ENCODE data around the gene RAB38. TPM values are rescaled to one million over a fixed set of nuclear protein-coding genes. Genes with fewer than 3 reads are reported as not detected.

The RAB38 gene
- total and polyA plus RNA-seq, 10 of the 15 experiments (the other 5 are each of a cell fraction or from before 2014, with no cell fraction given): 8.4 to 30.5 (median 11.7) TPM

DNA sequence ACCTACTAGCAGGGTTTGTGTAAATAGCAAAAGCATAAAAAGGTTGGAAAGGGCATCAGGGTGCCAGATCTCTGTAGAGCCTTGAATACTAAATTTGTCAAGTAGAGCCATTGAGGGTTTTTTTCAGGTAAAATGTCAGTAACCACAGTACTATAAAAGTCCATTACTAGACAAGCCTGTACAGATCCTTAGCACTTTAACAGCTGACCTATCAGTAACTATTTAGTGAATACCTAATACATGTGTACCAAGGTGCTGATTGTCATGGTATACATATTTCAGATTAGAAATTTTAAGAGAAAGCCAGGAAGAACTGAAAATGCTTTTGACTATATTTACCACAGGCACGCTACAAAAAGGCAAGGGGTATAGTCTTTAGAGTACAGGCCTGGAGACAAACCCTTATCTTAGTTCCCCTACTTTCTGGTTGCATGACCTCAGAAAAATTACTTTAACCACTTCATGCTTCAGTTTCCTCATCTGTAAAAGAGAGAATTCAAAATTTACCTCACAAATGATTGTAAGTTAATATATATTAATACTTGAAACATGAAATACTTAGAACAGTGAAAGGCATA, 57.9 kb downstream of the RAB38 start (continued):
- TF ChIP-seq RUNX3 (IDR thresholded peaks at IDR 0.05; ENCODE audit: low read length) (peak; percentile 67), PAX5 (IDR thresholded peaks at IDR 0.05; ENCODE audit: borderline replicate concordance, low read depth, low read length) (0 out of 2 replicates have a peak, but pooled peaks have one; percentile 11)
- TF ChIP-seq, protein P1, sequence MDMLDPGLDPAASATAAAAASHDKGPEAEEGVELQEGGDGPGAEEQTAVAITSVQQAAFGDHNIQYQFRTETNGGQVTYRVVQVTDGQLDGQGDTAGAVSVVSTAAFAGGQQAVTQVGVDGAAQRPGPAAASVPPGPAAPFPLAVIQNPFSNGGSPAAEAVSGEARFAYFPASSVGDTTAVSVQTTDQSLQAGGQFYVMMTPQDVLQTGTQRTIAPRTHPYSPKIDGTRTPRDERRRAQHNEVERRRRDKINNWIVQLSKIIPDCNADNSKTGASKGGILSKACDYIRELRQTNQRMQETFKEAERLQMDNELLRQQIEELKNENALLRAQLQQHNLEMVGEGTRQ (IDR thresholded peaks at IDR 0.05; ENCODE audit: borderline replicate concordance, low read depth, low read length): no peak
- TF ChIP-seq, protein P2, sequence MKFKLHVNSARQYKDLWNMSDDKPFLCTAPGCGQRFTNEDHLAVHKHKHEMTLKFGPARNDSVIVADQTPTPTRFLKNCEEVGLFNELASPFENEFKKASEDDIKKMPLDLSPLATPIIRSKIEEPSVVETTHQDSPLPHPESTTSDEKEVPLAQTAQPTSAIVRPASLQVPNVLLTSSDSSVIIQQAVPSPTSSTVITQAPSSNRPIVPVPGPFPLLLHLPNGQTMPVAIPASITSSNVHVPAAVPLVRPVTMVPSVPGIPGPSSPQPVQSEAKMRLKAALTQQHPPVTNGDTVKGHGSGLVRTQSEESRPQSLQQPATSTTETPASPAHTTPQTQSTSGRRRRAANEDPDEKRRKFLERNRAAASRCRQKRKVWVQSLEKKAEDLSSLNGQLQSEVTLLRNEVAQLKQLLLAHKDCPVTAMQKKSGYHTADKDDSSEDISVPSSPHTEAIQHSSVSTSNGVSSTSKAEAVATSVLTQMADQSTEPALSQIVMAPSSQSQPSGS (IDR thresholded peaks at IDR 0.05; ENCODE audit: low read length): 0 out of 2 replicates have a peak, but pooled peaks have one; percentile 21

DNA sequence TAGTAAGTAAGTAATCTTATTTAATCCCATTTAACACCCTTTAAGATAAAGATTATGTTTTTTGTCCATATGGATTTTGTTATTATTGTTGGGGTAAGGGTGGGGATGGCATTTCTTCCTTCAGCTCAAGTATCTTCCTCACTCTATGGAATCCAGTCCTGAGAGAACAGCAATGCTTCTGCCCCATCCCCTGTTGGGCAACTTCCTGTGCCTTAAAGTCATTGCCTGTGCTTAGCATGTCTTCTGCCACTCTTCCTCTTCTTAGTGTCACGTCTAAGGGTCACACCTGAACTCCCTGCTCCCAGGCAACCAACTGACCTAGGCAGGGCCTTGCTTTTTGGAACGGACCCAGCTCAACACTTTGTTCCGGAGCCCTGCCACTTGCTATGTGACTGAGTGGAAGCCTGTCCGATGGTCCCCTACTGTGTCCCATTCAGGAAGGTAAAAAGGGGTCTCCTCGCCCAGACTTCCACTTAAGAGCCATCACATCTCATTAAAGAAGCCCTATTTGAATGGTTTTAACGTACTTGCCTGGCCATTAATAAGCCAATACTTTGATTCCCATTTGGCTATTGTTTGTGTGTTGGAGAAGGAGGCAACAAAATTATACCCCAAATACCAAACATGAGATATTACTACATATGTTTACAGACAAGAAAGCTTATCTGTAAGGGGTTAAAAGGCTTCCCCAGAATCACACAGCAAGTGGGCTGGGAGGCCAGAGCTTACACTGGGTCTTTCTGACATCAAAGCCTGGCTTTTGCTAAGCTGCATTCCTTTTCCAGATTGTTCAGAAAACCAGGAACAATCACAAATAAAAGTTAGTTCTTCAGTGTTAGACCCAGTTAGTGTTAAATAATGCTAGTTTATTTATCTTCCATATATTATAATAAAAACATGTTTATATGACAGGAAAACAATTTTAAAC, 59.2 kb downstream of the RAB38 start:
- Histone ChIP-seq H3K36me3 (ENCODE audit: control insufficient read depth in 2 of 2, insufficient read depth in 2 of 2, low read length in 1 of 2) (no peaks in the 10 kb centered on the region), H3K4me1 (ENCODE audit: control insufficient read depth, insufficient read depth, low read length) (peaks cover 5% of the 10 kb centered on the region; the same call in 1 of the 2 replicates), H3K79me2 (ENCODE audit: control insufficient read depth, insufficient read depth, low read length) (no peaks in the 10 kb centered on the region), H3K9ac (ENCODE audit: control insufficient read depth, insufficient read depth, low read length) (no peak overlapping the region), H4K20me1 (ENCODE audit: control insufficient read depth, insufficient read depth) (no peaks in the 10 kb centered on the region), H3K9me3 (replicated peaks; ENCODE audit: control insufficient read depth, insufficient read depth, low read length) (no peaks in the 10 kb centered on the region; the same call in 2 of the 3 replicates), H3K4me3 (no peak overlapping the region), H3K27me3 (replicated peaks in 1 of 2; ENCODE audit: control insufficient read depth in 2 of 2, insufficient read depth in 2 of 2, low read length in 1 of 2) (no peaks in the 10 kb centered on the region; a peak in 1 of 4 replicates), H3K27ac (ENCODE audit: control insufficient read depth, insufficient read depth) (no peak overlapping the region), H3K4me2 (ENCODE audit: control insufficient read depth, insufficient read depth) (no peak overlapping the region), H2AFZ (ENCODE audit: control insufficient read depth, low read depth, low read length) (no peak overlapping the region)
- CTCF ChIA-PET: interaction anchor here (0.5 to 2.8 kb wide), 6 partner anchors 7 to 436 kb away, joined by 3 to 11 read pairs (median 4); no protein-coding TSS in a partner anchor
- no peak for DNase-seq (ENCODE audit: low read depth, low spot score)
- RAD21 ChIA-PET (ENCODE audit: unreplicated experiment): interaction anchor here (1.1 kb wide), 1 partner anchor 11 kb away, joined by 3 read pairs; no protein-coding TSS in a partner anchor
- no peak for FAIRE-seq
- in situ Hi-C loops (cut with MboI): no loop called here
- BruUV-seq (replicated peaks): no TSS peak
- WGBS (ENCODE audit: insufficient coverage, insufficient replicate concordance, low lambda C conversion rate, missing lambda C conversion rate): 36% methylated on average over 6 of the region's 6 CpGs
- POLR2A ChIA-PET: interaction anchor here (0.7 kb wide), 1 partner anchor 769 kb away, joined by 4 read pairs; no protein-coding TSS in a partner anchor
- no peak for ATAC-seq
- intact Hi-C loops (cut with micrococcal nuclease; ENCODE audit: unreplicated experiment): loop anchor here (5.0 kb wide), 2 partner anchors 56 to 221 kb away; partner anchors contain the start of gene CTSC
- SMC1A ChIA-PET (ENCODE audit: uncharacterized antibody, unreplicated experiment): interaction anchor here (0.9 to 3.7 kb wide), 3 partner anchors 11 to 58 kb away, joined by 3 to 25 read pairs (median 3); no protein-coding TSS in a partner anchor
- TF ChIP-seq DPF2 (IDR thresholded peaks at IDR 0.05): no peak
- TF ChIP-seq, protein P3, sequence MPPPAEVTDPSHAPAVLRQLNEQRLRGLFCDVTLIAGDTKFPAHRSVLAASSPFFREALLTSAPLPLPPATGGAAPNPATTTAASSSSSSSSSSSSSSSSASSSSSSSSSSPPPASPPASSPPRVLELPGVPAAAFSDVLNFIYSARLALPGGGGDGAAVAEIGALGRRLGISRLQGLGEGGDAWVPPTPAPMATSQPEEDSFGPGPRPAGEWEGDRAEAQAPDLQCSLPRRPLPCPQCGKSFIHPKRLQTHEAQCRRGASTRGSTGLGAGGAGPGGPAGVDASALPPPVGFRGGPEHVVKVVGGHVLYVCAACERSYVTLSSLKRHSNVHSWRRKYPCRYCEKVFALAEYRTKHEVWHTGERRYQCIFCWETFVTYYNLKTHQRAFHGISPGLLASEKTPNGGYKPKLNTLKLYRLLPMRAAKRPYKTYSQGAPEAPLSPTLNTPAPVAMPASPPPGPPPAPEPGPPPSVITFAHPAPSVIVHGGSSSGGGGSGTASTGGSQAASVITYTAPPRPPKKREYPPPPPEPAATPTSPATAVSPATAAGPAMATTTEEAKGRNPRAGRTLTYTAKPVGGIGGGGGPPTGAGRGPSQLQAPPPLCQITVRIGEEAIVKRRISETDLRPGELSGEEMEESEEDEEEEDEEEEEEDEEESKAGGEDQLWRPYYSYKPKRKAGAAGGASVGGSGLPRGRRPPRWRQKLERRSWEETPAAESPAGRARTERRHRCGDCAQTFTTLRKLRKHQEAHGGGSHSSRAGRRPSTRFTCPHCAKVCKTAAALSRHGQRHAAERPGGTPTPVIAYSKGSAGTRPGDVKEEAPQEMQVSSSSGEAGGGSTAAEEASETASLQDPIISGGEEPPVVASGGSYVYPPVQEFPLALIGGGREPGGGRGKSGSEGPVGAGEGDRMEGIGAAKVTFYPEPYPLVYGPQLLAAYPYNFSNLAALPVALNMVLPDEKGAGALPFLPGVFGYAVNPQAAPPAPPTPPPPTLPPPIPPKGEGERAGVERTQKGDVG (CRISPR knock-in tag; IDR thresholded peaks at IDR 0.05): no peak
- TF ChIP-seq STAT3 (IDR thresholded peaks at IDR 0.05; ENCODE audit: low read depth, low read length): no peak
- no peak for TF ChIP-seq TCF3 (IDR thresholded peaks at IDR 0.05; ENCODE audit: borderline replicate concordance, insufficient read depth, low read depth, low read length)
